Middle frontal gyrus (tissue), 1 donor: ENCODE results near the gene BPI.
"Not testable (repeated sequence)": the region's sequence is repeated elsewhere in the genome, so short reads cannot be mapped to it uniquely, and the experiment has no call there.

Experiments
- DNase-seq: peaks from one replicate; pipeline ENCODE4 v3.0.0-alpha.2; 2015; ENCODE audit warnings: low spot score; ENCODE audit errors: extremely low spot score

The BPI gene

DNA sequence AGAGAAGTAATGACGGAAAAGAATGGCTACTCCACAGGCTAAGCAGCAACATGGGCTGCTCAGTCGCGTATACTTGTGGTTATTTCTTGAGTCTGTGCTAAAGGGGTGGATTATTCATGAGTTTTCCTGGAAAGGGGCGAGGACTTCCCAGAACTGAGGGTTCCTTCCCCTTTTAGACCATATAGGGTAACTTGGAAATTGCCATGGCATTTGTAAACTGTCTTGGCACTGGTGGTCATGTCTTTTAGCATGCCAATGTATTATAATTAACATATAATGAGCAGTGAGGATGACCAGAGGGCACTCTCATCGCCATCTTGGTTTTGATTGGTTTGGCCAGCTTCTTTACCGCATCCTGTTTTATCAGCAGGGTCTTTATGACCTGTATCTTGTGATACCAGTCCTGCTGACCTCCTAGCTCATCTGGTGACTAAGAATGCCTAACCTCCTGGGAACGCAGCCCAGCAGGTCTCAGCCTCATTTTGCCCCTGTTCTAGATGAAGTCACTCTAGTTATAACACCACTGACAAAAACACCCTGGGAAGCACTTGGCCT, 53.8 kb downstream of the BPI start:
- DNase-seq: no peak

DNA sequence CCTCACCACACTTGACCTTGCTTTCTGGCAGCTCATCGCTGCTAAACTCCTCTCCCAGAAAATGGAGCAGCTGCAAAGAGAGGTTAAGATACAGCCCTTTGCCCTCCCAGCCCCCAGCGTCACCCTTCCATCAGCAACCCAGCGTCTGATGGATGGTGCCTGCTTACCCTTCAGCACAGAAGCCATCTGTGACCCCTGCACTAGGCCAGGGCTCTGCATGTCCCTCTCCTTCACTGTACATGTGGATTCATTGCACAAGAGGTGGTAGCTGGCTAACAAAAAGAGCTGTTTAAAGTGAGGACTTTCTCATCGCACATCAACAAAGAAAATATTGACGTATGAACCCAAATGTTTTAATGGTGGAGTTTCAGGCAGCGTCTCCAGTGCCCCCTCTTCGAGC, 54.6 kb downstream of the BPI start:
- no peak for DNase-seq

GRCh38 chr20:38363004-38363747, 59.2 kb downstream of the BPI start:
- no peak for DNase-seq

DNA sequence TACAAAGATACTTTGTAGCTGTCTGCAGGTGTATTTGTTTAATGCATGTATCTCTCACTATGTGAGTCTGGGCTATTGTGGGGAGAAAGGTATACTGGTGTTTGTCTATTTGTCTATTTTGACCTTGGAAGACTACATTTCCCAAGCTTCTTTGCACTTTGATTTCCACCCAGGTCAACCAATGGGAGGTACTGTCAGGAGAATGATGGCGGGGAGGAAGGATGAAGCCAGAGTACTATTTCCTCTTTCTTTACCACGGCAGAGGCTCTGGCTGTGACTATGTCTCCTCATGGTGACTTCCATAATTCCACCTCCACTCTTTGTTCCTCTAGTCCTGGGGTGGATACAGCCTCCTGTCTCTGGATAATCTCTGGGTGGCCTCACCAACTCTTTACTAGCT, 65.4 kb downstream of the BPI start:
- no peak for DNase-seq

- DNase-seq: no peak
These were observed 68.8 kb downstream of the BPI start for GRCh38 chr20:38372806-38373205.

- DNase-seq: no peak
These were observed 69.4 kb downstream of the BPI start for GRCh38 chr20:38373231-38373867.

- no peak for DNase-seq
These were observed 69.9 kb downstream of the BPI start for GRCh38 chr20:38373898-38374297.

DNA sequence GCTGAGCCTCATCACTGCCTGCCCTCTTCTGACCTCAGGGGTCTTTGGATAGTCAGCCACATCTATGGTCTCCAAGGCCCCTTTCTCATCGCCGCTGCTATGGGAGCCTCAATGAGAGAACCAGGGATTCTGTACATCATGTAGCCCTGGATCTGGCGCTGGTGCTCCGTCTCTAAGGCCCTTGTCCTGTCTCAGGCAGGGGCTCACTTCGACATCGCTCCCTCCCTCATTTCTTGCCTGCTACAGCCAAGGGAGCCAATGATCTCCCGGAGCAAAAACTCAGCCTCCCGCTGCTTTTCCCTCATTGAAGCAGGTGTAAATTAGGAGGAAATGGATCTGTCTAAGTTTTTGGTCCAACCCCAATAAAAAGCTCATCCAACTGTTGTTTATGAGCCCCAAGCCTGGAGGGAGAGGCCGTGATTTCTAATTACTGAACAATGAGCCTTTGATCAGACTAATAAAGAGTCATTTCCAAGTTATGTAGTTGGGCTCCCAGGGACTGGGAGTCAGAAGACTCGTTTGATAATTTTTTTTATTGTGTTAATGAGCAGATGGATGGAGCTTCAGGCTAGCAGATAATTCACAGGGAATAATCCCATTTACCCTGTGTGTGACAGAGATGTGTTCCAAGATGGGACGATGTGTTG, 73.2 kb downstream of the BPI start:
- no peak for DNase-seq

GRCh38 chr20:38377838-38378237, 73.9 kb downstream of the BPI start:
- not testable (repeated sequence) for DNase-seq

DNA sequence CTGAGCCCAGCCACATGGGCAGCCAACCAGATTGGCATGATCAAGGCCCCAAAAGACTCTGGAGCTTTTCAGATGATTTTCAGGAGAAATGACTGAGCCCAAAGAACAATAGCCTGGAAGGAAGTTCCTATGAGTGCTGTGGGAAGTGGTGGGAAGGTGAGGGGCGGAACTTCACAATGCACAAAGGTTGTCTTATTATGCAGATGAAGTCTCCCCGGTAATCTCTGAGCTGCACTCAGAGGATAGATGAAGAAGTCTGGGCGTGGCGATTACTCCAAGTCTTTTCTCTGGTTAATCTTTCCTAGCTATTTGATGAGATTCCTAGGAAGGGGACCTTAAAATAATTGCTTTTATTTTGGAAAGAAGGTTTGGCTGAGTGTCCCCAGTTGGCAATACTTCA, 79.2 kb downstream of the BPI start:
- DNase-seq: no peak

DNA sequence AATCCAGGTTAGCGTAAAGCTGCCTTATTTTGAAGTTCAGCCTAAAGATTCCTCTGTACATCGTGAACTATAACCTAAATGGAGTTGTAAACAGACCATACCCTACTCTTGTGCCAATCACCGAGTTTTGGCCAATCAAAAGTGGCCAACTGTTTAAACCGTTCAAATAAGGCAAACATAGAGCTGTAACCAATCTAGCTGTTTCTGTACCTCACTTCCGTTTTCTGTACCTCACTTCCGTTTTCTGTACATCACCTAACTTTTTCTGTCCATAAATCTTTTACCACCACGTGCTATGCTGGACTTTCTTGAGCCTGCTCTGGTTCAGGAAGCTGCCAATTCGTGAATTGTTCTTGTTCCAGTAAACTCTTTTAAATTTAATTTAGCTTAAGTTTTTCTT, 82.0 kb downstream of the BPI start:
- DNase-seq: no peak

DNA sequence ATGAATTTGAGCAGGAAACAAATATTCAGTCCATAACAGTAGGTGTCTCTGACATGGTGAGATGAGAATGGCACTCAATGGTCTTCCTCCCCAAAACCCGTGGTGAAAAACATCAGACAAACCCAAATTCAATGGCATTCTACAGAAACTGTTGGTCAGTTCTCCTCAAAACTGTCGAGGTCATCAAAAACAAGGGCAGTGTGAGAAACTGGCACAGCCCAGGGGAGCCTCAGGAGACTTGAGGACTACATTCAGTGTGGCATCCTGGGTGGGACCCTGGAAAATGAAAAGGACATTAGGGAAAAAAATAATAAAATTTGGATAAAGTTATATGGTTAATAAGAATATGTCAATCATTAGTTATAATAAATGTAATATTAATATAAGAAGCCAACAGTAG, 82.9 kb downstream of the BPI start:
- DNase-seq: no peak
